ENCODE data around the gene GRIK4.
"Not testable (repeated sequence)": the region's sequence is repeated elsewhere in the genome, so short reads cannot be mapped to it uniquely, and the experiment has no call there.

Gene GRIK4

DNA sequence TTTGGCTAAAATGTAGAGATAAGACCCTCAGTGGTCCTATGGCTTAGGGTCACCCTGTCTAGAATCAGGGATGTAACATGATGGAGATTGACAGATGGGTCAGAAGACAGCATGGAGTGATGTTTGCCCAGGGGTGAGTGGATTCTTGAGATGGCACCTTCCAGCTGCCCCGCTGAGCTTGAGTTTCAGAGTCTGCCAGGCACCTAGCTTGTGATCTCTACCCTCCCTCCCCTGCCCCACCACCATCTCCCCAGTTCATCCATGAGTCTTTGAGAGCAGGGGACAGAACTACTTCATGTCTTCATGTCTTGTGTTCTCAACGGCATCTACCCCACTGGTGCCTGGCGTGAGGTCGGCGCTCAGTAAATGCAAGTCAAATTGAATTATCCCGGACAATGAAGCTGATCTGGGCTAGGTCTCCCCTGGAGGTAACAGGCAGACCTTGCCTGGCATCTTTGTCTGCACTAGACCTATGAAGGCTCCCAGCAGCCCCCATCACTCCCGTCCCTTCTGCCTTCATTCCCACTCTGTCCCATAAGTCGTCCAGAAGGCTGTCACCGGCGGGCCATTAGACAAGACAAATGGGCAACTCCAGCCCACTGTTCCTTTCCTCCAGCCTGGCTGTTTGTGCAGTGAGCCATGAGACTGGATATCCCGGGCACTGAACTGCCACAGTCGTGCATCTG is 273.2 kb downstream of the GRIK4 start:
- no peak overlapping the region for H3K4me3 ChIP-seq (ENCODE audit: low read length)
- DNase-seq (ENCODE audit: low read depth), result no peak
- no peak for TF ChIP-seq CTCF (conservative IDR thresholded peaks at IDR 0.05; ENCODE audit: low read depth, low read length)

GRCh38 chr11:120785576-120785975 is 274.0 kb downstream of the GRIK4 start:
- no peak for TF ChIP-seq CTCF (conservative IDR thresholded peaks at IDR 0.05; ENCODE audit: low read depth, low read length)
- H3K4me3 ChIP-seq (ENCODE audit: low read length), result no peak overlapping the region
- DNase-seq (ENCODE audit: low read depth), result no peak

DNA sequence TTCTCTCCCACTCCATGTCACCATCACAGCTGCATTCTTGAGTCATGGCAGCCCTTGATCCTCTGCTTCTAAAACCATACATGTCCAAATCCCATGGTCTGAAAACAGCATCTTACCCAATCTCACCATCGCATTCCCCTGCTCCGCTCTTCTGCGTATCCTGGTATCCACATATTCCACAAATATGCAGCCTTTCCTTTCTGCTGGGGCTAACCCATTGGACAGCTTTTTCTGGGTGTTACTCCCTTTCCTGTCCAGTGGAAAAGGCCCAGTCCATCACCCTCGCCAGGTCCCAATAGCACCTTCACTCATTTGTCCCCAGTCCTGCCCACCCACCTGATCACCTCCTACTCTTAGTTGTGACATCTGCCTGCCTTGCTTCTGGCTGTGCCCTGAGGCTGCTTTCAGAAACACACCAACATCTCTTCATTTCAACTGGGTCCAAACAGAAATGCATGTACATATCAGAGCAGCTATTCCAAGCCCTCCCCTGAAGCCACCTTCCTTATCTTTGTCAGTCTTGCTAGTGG is 274.7 kb downstream of the GRIK4 start:
- no peak overlapping the region for H3K4me3 ChIP-seq (ENCODE audit: low read length)
- TF ChIP-seq CTCF (conservative IDR thresholded peaks at IDR 0.05; ENCODE audit: low read depth, low read length), result no peak
- no peak for DNase-seq (ENCODE audit: low read depth)

- not testable (repeated sequence) for H3K4me3 ChIP-seq (ENCODE audit: low read length); DNase-seq (ENCODE audit: low read depth)
Measured at GRCh38 chr11:120787224-120787623, 275.7 kb downstream of the GRIK4 start.

DNA sequence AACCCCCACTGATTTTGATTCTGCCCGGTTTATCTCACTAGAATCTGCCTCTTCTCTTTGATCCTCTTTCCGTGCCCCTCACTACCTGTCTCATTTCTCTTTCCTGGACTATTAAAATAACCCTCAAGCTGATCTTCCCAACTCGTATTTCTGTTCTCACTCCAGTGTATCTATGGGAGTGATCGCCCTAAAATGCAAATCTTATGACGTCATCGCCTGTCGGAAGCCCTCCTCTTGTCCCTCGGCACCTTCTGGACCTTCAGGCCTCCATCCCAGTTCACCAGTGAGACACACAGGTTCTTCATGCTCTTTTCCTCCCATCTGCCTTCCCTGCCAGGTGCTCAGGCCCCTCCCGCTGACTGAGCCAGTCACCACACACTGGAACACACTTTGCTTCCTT is 277.8 kb downstream of the GRIK4 start:
- no peak for DNase-seq (ENCODE audit: low read depth)
- H3K4me3 ChIP-seq (ENCODE audit: low read length), result no peak overlapping the region
- TF ChIP-seq CTCF (conservative IDR thresholded peaks at IDR 0.05; ENCODE audit: low read depth, low read length), result no peak

- no peak for TF ChIP-seq CTCF (conservative IDR thresholded peaks at IDR 0.05; ENCODE audit: low read depth, low read length)
- no peak for DNase-seq (ENCODE audit: low read depth)
- H3K4me3 ChIP-seq (ENCODE audit: low read length), result no peak overlapping the region
Measured at GRCh38 chr11:120792306-120792705, 280.8 kb downstream of the GRIK4 start.

- no peak for DNase-seq (ENCODE audit: low read depth)
- H3K4me3 ChIP-seq (ENCODE audit: low read length), result no peak overlapping the region
- TF ChIP-seq CTCF (conservative IDR thresholded peaks at IDR 0.05; ENCODE audit: low read depth, low read length), result no peak
Measured at GRCh38 chr11:120793150-120793549, 281.6 kb downstream of the GRIK4 start.

All from retinal pigment epithelial cell (primary cell).